Omental fat pad (tissue), 4 donors: ENCODE data around the gene ERCC1. TPM values are rescaled to one million over a fixed set of nuclear protein-coding genes. Genes with fewer than 3 reads are reported as not detected.

Experiments
- ATAC-seq: fragments of 150-250 bp; one replicate; pipeline ENCODE4 v1.9.1; 2016; ENCODE audit warnings: mild to moderate bottlenecking, moderate library complexity; ENCODE audit not compliant: low FRiP score
- DNase-seq: peaks from one replicate; pipeline ENCODE4 v3.0.0-alpha.2; 2019; ENCODE audit warnings: low spot score
- CTCF ChIP-seq, 3 donors: fragments of 450-650 bp; IDR thresholded peaks; one replicate each; pipeline ENCODE4 v1.5.1; 2016 to 2017; ENCODE audit warnings: antibody characterized with exemption in 3 of 3, mild to moderate bottlenecking in 3 of 3, moderate library complexity in 2 of 3
- total RNA-seq, 4 donors: library from RNA; depleted of rRNA; stranded (reverse); fragments of >200 nt; gene quantifications; one replicate each; pipeline ENCODE4 v1.1.0, GENCODE V29; 2016

The ERCC1 gene
- total RNA-seq, 4 donors from 2014 or later: 63.7 to 93.8 (median 76.5) TPM

GRCh38 chr19:45376045-45376724 lies 47.5 kb downstream of the ERCC1 start:
- ATAC-seq (peak; percentile 62), DNase-seq (no peak)

GRCh38 chr19:45370410-45371204 lies 53.1 kb downstream of the ERCC1 start, which contains the start of gene ERCC2:
Gene ERCC2 (minus strand): TSS chr19:45370573. CDS start chr19:45370540, 33 bp downstream.
- DNase-seq: peak; percentile 99
- ATAC-seq: peak; percentile 98
- TF ChIP-seq CTCF (IDR thresholded peaks at IDR 0.05): no peak

More at GRCh38 chr19:45376045-45376724, 47.5 kb downstream of the ERCC1 start:
- TF ChIP-seq CTCF (IDR thresholded peaks at IDR 0.05): no peak

GRCh38 chr19:45368737-45369340 lies 54.9 kb downstream of the ERCC1 start:
- TF ChIP-seq CTCF (IDR thresholded peaks at IDR 0.05): no peak
- DNase-seq: no peak
- no peak for ATAC-seq

- ATAC-seq (no peak), DNase-seq (no peak)
- TF ChIP-seq CTCF (IDR thresholded peaks at IDR 0.05): no peak
Observed at GRCh38 chr19:45368127-45368526, 55.6 kb downstream of the ERCC1 start.

GRCh38 chr19:45364696-45365095 lies 59.0 kb downstream of the ERCC1 start:
- no peak for ATAC-seq
- TF ChIP-seq CTCF (IDR thresholded peaks at IDR 0.05): no peak
- no peak for DNase-seq

- no peak for TF ChIP-seq CTCF (IDR thresholded peaks at IDR 0.05)
- no peak for ATAC-seq
- DNase-seq: no peak
Observed at GRCh38 chr19:45363861-45364459, 59.8 kb downstream of the ERCC1 start.
